Right forelimb (tissue), 1 donor: ENCODE data around the gene HTR7.

Experiments used
- DNase-seq: peaks from one replicate; pipeline ENCODE4 v3.0.0-alpha.2; 2018

HTR7 gene

DNA sequence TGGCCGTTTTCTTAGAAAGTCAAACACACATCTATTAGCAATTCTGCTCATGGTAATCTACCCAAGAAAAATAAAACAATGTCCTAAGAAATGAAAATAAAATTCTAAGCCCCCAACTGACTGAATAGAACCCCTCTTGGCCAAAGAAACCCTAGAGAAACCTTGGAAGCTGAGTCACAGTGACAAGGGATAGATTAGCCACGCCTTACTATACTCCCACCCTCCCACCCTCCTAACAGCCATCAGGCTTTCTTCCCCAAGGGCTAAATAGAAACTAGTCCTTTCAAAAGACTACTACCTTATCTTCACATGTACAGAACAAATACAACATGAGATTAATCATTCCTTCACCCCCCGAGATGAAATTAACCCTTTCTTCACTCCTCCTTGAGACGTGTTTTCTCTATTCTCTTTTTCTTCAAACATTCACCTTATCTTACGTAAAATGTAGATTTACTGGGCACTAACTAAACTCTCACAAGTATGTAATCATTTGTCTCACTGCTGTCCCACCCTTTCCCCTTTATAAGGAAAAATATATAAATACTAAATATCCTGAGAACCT, 57.5 kb downstream of the HTR7 start:
- no peak for DNase-seq

DNA sequence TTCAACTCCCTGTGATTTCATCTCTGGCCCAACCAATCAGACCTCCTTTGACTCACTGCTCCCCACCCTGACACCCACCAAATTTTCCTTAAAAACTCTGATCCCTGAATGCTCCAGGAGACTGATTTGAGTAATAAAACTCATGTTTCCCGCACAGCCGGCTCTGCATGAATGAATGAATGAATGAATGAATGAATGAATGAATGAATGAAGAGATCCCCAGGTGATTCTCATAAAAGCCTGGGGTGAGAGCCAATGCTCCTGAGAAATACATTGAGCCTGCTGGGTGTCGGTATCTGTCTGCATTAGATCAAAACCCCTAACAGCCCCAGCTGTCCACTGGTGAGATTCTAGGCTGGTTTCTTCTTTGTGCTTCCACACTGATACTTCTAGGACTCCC, 58.7 kb downstream of the HTR7 start:
- DNase-seq = no peak

DNA sequence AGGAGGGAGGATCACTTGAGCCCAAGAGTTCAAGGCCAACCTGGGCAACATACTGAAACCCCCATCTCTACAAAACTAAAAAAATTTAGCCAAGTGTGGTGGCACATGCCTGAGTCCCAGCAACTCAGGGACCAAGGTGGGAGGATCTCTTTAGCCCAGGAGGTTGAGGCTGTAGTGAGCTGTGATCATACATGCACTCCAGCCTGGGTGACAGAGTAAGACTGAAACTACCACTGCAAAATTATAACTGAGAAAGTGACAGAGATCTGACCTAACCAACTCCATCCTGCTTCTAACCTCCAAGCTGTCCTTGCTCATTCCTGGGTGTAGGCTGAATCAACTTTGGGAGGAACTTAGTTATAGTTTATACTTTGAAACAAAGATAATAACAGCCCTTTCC, 59.4 kb downstream of the HTR7 start:
- no peak for DNase-seq

DNA sequence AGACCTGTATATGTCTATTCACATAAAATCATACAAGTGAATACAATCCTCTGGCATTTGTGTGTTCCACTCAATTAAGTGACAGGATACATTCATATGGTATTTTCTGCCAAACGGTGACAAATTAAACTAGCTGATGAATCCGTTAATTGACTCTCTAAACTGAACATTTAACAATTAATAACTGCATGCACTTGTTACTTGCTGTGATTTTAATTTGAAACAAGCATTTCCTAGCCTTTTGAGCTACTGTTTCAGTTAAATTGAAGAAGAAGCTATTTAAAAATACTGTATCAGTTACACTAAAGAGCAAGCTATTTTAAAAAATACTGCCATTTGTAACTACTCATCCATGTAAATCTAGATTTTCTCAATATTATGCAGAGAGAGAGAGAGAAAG, 67.4 kb downstream of the HTR7 start:
- no peak for DNase-seq

DNA sequence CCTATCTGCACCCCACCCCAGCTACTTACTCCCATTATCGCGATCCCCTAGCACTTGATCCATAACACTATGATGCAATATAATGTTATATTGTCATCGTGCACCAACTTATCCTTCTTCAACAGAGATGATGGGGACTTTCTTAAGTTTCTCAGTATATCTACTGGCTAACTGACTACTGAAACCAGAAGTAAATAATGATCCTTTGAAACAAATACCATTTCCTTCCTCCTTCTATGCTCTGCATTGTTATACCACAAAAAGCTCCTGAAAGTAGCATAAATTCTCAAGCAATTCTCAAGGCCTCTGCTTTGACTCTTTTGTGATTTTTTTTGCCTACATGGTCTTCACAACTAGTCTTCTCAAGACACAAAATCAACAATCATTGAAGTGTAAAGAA, 68.9 kb downstream of the HTR7 start:
- DNase-seq = no peak

DNA sequence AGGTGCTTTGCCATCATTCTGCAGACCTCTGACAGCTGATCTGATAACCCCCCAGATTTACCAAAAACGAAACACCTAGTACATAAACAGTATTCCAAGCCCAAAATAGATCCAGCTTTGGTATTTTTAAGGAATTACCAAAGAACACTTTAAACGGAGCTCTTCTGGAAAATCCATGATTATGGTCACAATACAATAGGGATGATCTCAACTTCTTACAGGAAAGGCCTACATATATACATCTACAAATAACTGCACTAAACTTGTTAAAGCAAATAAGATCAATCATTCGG, 69.7 kb downstream of the HTR7 start:
- no peak for DNase-seq

DNA sequence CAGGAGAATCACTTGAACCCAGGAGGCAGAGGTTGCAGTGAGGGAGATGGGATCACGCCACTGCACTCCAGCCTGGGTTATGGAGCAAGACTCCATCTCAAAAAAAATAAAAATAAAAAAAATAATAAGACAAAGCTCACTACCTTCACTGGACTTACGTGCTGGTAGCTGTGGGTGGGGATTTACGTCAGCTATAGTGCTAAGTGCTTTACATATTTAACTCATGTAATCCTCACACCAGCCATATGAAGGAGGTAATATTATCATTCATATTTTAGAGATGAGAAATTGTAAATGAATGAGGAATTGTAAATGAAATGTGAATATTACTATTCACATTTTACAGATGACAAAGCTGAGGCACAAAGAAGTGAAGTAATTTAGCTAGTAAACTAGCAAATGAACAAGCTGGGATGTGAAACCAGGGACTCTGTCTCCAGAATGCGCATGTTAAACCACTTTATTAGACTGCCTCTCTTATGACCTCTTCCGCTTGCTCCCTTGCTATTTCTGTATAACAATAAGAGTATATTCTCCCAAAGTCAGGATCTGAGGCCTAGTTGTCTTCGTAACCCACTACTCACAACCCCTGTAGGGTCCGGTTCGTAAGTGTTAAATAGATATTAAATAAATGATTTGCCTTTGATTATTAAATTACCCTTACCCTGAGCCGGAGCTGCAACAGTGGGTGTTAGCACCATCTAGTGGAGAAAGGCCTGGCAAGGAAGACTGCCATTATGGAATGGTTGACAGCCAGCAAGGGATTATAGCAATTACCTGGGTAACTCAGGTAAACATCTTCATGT, 70.2 kb downstream of the HTR7 start:
- no peak for DNase-seq

DNA sequence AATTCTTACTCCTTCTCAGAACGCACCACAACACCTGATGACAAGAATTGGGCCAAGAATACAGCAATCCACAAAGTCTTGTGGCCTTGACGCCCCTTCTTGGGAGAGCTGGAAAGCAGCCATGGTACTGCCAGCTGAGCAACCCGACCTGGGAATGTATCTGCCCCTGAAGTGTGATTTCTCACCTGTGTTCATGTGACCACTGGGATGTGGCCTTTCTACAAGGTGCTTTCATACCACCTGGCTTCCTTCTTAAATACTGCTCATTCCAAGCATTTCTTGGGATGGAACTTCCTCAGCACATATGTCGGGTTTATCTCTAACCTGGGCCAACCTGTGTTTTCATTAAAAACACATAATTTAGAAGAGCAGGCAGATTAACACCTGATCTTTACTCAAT, 72.1 kb downstream of the HTR7 start:
- DNase-seq = no peak

DNA sequence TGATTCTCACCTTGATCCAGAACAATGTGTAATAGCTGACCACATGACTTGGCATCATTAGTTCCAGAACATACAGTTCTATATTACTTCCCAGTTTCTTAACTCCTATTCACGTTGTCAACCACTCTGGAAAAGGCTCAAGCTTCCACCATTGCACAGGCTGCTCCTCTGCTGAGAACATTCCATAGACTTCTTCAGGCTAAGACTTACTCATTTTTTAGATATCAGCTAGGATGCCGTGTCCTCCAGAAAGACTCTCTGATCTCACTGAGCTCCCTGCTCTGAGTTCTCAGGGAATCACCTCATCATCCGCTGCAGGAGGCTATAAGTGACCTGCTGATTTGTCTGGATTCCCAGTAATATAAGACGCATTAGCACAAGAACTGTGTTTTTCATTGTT, 73.1 kb downstream of the HTR7 start:
- no peak for DNase-seq

DNA sequence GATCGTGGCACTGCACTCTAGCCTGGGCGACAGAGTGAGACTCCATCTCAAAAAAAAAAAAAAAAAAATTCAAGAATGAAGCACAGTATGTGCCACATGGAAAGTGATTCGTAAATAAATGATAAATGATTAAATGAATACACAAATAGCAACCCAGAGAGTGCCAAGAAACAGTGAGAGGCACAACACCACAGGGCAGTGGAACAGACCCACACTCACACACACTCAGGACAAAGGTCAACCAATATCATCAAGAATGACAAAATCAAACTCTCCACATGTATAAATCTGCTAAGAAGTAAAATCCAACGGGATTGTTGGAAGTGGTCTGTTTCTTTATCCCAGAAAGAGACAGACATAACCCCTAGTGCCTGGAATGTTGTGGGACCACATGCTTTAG, 77.4 kb downstream of the HTR7 start:
- DNase-seq = no peak

DNA sequence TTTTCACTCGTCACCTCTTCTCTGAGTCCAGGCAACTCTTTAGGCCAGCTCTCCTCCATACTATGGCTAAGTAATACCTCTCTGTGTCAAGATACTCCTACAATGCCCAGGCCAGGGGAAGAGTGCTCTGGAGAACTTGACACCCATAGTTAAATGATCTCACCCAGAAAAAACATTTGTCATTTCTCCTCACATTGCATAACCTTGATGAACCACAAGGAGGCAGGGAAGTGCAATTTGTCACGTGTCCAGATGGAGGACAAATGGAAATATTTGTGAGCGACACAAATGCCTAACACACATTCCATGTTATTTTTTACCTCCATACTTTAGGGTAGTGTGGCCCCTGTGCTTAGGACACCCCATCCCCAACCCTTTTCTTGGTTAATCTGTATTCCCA, 78.3 kb downstream of the HTR7 start:
- DNase-seq = no peak

DNA sequence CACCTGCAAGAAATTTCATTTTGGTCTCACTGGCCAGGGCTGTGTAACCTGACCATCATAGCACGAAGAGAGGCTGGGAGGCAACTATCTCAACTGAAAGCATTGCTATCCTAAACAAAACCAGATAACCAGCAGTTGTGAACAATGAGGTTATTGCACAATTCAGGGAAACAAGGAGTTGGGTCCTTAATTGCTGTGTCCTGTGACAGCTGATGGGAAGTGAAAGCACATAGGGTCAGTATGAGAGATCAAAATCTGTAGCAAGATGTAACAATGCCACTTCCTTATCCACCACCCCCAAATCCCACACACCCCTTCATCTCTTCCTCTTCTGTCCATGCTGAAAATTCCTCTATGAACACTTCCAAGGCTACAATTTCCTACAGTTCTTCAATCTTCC, 80.2 kb downstream of the HTR7 start:
- DNase-seq = no peak

DNA sequence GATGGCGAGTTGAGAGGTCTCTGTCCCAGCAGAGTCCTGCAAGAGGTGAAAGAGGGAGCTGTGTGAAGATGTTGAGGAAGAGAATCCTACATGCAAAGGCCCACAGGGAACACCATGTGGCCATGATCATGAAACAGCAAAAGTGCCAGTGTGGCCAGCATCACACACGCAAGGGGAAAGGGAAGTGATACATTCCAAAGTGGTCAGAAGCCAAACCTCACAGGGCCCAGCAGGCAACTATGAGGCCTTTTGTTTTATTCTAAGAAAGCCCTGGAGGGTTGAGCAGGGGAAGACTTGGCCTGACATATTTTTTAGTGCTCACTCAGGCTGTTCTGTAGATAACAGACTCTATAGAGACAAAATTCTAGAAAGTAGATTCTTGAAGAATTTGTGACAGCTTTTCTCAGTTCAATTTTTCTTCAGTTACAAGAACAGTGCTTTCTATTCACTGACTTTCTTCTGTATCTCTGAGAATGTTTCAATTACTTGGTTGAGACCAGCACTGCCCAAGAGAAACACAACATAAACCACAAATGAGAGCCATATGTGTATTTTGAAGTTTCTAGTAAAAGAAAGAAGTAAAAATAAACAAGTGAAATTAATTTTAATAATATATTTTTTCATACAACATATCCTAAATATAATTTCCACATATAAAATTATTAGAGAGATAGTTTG, 82.3 kb downstream of the HTR7 start:
- no peak for DNase-seq

DNA sequence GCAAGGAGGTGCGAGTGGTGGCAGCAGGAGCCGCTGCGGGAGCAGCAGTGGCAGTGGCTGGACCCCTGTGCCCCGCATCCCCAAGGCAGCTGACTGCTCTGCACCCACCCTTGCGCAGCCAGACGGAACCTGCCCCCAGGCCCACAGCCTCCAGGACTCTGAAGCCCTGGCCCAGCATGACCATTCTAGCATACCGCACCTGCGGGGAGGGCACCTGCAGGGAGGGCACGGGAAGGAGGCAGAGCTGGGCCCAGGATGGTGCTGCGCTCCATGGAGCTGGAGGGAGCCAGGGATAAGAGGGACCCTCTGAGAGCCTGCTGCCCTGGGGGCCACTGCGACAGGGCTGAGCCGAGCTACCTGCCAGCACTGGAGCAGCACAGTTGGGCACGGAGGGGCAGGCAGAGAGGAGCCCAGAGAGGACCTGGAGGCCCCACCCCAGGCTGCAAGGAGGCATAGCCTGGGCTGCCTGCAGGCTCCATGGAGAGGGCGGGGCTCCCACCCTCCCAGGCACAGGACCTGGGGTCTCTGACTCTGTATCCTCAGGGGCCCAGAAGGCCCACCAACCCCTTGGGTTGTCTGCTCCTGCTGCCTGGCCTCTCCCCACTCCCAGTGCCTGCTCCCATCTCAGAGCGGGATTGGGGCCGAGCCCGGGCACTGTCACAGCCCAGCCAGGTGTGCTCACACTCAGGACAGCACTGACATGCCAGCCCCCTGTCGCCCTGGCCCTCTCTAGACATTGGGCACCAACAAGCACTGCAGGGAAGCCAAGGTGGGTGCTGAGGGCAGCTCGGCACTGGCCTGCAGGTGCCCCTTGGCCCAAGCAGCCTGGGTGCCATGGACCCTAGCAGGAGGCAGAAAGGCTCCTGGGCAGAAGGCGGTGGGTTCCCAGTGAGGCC, 87.6 kb downstream of the HTR7 start:
- no peak for DNase-seq

DNA sequence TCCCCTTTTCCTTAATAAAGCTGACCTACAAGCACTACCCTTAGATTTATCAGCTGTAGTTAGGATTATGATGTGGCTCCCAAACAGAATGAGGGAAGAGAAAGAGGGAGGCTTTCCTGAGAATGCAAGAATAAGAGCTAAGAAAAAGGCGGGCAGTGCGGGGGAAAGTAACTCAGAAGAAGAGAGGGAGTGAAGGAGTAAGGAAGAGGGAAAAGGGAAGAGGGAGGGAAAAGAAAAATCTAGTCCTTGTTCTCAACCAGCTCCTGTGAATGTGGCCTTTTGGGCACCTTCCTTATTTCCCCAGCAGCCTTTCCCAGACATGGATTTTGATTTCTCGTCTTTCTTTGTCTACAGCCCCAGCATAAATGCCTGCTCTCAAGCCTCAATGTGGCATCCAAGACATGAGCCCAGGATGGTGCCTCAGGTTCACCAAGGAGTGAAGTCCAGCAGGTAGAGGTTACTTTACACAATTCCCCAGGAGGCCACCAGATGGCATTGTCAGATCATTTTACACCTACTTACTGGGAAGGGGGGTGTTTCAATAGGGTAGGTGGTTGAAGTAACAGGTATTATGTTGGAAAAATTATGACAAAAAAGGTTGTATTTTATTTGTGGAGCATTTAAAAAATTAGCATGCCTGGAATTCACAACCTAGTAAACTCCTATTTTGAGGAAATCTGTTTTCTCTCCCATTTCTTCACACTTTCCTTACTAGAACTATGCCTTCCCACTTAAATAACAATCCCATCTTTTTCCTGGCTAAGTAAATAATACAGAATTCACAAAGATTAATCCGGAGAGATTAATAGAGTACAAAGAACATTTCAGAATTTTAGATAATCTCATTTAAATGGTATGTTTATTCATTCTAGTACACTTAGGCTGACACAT, 106.5 kb downstream of the HTR7 start:
- DNase-seq = no peak

DNA sequence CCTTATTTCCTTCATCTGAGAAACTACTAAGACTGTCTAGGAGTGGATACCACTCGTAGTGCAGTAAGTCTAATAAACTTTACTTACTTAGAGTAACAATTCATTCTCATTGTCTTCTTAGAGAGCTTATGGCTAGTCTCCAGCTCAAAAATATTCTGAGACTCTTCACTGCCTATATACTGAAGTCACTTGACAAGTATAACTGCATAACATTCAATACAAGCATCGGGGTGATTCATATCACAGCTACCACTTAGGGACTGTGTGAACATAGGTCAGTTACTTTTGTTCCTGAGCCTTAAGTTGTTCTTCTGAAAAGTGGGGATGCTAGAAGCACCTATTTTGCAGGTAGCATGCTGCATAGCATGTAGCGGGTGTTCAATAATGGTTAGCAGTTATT, 111.0 kb downstream of the HTR7 start:
- no peak for DNase-seq

DNA sequence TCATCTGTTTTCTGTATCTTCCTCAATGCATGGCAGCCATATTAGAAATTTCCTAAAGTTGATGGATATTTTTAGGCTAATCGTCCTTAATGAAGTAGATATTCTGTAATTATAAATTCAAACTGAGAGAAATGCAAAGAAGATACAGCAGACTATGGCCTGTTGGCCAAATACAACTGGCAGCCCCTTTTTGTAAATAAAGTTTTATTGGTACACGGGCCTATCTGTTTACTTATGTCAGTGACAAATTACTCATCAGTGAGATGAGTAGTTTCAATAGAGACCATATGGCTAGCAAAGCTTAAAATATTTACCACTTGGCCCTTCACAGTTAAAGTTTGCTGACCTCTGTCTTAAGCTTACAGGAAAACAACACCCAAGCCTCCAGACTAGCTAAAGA, 112.3 kb downstream of the HTR7 start:
- no peak for DNase-seq

DNA sequence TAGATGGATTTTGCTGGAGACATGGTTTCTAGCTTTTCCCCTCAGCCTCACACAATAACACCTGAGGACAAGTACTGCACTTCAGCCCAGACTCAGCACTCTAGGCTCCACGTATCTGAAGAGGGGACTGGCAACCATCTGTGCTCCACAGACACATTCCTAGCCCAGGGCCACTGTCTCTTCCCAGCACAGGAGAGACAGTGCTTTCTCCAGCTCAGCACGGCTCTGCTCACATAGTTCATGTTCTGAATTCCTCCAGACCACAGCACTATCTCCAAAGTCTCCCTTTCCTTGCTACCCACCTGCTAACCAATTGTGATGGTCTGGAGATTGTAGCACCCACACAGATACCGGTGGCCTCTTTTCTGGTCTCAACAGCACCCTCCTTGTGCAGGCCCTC, 114.5 kb downstream of the HTR7 start:
- no peak for DNase-seq

DNA sequence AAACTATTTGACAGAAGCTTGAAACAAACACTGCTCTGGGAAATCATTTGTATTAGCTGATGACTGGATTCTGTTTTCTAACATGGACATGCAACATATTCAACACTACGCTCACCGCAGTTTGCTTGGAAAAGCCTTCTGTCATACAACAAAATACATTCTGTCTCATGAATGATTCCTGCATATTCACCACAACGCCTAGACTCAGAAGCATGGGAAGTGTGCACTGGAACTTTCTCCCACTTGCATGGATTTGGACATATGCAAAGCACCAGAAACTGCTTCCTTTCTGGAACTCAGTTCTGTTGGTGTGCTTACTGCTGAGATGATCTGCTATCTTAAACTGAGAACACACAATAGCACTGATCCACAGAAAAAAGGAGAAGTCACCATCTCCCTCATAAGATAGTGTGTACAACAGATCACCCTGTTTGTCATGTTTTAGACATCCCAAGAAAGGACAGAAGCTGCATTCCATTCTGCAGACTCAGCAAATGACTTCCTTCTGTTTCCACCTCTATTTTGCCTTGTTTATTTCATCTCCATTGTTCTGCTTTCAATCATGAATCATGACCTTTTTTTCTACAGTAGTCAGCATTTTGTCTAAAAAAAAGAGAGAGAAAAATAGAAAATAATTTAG, 115.8 kb downstream of the HTR7 start:
- DNase-seq = no peak

DNA sequence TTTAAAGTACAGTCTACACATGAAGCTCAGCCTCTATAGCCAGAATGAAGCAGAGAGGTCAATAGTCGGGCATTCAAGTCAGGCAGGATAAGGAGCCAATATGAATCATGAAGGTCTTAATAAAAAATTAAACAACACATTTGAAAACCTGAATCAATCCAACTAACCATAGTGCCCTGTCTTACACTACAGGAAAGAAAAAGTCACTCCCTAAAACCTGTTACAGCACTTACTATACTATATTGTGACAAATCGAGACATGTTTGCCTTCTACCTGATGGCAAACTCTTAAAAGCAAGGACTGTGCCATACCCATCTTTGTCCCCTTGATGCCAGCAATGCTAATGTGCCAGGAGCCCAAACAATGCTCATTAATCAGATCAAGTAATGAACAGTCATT, 117.6 kb downstream of the HTR7 start:
- DNase-seq = no peak

DNA sequence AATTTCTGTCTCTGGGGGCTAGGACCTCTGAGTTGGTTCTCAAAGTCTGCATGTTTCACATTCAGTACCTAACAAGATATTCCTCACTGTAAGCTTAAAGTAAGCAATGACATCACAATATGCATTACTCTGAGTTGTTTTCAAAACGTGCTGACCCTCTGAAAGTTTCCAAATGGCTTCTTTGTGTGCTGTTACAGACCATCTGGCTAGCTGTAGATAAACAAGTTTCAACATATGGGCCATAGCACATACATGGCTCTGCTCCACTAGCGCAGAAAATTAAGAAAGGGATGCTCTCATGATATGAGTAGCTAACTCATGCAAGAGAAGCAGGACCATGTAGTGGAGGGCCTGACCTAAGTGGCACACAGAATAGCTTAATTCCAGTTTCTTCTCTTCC, 119.0 kb downstream of the HTR7 start:
- no peak for DNase-seq

DNA sequence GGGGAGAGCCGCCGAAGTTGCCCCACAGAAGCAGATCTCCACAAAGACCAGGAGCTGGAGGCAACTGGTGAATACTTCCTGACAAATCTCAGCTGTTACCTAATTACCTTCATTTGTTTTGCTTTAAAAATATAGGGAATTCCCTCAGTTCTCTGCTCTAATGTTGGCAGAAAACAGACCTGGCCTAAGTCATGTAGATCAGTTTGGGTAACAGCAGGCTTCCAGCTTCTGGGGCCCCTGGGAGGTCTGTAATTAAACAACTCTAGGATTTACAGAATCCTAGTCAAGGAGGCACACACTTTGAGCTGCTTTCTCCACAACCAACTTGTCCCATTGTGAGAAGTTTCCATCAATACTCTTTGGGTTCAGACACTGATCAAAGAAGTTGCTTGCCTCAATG, 123.4 kb downstream of the HTR7 start:
- no peak for DNase-seq
